ENCODE data around the gene FUT6.

- no peak for TF ChIP-seq POLR2A (IDR thresholded peaks at IDR 0.05)
- TF ChIP-seq, protein P1, sequence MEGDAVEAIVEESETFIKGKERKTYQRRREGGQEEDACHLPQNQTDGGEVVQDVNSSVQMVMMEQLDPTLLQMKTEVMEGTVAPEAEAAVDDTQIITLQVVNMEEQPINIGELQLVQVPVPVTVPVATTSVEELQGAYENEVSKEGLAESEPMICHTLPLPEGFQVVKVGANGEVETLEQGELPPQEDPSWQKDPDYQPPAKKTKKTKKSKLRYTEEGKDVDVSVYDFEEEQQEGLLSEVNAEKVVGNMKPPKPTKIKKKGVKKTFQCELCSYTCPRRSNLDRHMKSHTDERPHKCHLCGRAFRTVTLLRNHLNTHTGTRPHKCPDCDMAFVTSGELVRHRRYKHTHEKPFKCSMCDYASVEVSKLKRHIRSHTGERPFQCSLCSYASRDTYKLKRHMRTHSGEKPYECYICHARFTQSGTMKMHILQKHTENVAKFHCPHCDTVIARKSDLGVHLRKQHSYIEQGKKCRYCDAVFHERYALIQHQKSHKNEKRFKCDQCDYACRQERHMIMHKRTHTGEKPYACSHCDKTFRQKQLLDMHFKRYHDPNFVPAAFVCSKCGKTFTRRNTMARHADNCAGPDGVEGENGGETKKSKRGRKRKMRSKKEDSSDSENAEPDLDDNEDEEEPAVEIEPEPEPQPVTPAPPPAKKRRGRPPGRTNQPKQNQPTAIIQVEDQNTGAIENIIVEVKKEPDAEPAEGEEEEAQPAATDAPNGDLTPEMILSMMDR (IDR thresholded peaks at IDR 0.05), result no peak
- TF ChIP-seq POLR2AphosphoS5 (IDR thresholded peaks at IDR 0.05), result no peak
- no peak for TF ChIP-seq EP300 (IDR thresholded peaks at IDR 0.05)
Observed at GRCh38 chr19:5818594-5818993, 20.9 kb downstream of the FUT6 start.
